GM03348 (cell line): ENCODE data around the gene S100A13.
"Not testable (repeated sequence)": the region's sequence is repeated elsewhere in the genome, so short reads cannot be mapped to it uniquely, and the experiment has no call there.

Source experiments
- DNase-seq: peaks from one replicate; pipeline ENCODE4 v3.0.0; 2012; ENCODE audit warnings: low spot score

The S100A13 gene

DNA sequence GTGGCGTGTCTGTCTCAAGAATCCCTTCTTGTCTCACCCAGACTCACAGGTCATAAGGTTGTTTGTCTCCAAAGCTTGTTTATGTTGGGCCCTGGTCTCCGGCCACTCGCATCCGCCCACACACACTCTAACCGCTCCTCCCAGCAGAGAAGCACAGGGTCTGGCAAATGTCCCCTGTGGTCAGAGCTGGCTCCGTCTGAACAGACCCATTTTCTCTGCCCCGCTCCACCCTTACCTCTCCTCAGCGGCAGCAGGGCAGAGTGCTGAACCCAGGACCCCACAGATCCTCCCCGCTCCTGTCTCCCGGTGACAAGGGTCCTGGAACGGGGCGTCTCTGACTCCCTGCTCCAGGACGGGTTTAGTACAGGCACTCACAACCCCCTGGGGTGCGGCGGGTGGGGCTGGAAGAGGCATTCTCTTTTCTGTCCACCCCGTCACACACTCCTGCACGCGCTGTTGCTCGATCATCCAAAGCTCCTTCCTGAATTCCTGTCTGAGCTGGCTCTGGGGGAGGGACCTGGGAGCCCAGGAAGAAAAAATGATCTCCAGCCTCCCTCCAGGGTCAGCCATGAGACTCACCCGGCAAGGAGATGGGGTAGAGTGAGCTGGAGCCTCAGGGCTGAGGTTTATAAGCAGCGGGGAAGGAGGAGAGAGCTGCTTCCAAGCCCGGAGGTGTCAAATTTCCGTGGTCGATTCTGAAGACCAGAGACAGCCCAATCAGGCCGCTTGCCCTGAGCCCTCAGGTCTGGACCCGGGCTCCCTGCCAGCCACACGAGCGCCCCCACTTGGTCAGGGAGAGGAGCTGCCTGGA lies at the start of gene S100A13:
TSS of gene S100A13 (minus strand) at position 602 of the 811 bp plus-strand sequence. CDS start 1,033 bp downstream, outside the sequence.
- DNase-seq, result peak; percentile 92

DNA sequence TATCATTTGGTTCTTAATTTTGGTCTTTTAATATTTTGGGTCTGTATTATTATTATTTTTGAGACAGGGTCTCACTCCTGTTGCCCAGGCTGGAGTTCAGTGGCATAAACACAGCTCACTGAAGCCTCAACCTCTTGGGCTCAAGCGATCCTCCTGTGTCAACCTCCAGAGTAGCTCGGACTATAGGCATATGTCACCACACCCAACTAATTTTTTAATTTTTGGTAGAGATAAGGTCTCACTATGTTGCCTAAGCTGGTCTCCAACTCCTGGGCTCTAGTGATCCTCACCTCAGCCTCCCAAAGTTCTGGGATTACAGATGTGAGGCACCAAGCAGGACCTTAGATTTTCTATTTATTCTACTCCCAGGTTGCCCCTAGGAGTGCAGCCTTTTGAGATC lies 46.2 kb upstream of the S100A13 start:
- no peak for DNase-seq

DNA sequence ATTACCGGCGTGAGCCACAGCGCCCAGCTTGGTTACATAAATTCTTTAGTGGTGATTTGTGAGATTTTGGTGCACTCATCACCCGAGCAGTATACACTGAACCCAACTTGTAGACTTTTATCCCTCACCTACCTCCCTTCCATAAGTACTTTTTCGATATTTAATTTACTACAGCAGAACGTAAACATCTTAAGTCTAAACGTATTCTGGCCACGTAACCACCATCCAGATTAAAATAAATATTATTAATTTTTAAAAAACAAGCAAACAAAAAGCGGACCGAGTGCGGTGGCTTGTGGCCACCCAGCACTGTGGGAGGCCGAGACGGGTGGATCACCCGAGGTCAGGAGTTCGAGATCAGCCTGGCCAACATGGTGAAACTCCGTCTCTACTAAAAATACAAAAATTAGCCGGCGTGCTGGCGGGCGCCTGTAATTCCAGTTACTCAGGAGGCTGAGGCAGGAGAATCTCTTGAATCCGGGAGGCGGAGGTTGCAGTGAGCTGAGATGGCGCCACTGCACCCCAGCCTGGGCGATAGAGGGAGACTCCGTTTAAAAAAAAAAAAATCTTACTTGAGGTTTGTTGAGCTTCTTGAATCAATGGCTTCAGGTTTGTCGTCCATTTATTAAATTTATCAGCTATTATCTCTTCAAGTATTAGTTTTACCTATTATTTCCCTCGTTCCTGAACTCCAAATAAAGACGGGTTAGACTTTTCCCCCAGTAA lies 44.5 kb upstream of the S100A13 start:
- DNase-seq, result peak; percentile 24

DNA sequence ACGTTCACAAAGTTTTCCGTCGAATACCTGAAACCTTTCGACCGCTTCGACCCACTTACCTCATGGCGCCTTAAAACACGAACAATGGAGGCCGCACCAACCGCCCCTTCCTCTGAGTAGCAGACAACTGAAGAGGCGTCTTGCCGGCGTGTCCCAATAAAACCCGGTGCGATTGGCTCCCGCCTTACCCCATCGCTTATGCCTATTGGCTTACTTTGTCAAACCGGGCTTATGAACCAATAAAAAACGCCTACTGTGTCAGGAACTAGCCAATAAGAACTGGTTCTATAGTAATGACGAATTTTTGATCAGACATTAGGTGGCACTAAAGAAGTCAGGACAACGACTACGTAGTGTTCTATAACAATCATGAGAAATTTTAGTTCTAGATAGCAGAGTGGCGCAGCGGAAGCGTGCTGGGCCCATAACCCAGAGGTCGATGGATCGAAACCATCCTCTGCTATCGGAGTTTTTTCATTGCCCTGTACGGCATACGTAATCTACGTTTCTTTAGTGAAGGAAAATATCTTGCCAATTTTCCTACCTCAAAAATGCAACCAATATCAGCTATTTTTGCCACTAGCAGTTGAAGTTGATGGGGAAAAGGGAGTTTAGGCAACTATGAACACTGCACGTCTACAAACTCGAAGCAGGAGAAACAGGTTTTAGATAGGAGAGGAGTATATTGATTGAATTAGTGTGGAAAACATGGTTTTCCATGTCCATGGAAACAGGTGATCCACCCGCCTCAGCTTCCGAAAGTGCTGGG lies 43.7 kb upstream of the S100A13 start, which contains the start of gene ILF2:
TSS of gene ILF2 (minus strand) at position 135 of the 769 bp plus-strand sequence. CDS start at position 64, 71 bp downstream.
- DNase-seq, result peak; percentile 98

DNA sequence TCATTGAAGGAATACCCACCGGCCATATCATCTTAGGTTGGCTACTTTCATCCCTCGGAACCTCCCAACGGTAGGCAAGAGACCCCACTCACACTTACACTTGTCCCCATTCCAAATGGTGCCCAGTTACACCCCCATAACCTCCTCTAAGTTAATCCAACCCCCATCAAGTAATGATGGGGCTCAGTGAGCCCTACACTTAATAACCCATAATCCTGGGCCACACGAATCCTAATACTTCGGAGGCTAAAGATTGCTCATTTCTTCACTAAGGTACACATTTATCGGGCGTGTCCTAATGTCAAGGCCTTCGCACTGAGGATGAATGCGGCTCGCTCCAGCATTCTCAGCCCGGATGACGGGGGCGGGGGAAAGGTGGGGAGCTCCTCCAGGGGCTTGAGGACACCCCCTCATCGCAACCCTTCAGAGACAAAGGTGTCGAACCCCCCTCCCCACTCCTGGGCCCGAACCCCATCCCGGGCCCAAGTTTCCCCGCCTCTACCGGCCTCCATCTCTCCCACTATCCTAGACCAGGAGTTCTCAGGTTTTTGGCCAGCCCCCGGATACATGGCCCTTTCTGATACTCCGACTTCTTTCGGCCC lies 43.1 kb upstream of the S100A13 start:
- DNase-seq, result no peak

DNA sequence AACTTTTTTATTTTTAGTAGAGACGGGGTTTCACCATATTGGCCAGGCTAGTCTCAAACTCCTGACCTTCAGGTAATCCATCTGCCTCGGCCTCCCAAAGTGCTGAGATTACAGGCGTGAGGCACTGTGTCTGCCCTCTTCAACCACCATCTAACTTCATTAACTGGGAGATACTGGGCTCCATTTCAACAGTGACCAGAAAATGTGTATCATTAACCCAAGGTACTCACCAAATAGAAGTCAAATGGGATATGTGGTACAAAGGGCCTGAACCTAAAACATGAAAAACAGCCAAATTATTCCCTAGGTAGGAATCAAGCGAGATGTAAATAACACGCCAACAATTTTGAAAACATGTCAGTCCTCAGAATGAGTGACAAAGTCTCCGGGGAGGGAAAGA lies 42.3 kb upstream of the S100A13 start:
- no peak for DNase-seq

DNA sequence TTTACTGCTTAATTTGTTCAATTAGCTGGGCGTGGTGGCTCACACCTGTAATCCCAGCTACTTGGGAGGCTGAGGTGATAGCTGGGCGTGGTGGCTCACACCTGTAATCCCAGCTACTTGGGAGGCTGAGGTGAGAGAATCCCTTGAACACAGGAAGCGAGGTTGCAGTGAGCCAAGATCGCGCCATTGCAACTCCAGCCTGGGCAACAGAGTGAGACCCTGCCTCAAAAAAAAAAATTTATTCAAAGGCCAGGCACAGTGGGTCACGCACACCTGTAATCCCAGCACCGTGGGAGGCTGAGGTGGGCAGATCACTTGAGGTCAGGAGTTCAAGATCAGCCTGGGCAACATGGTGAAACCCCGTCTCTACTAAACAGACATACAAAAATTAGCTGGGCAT lies 41.4 kb upstream of the S100A13 start:
- DNase-seq, result not testable (repeated sequence)

DNA sequence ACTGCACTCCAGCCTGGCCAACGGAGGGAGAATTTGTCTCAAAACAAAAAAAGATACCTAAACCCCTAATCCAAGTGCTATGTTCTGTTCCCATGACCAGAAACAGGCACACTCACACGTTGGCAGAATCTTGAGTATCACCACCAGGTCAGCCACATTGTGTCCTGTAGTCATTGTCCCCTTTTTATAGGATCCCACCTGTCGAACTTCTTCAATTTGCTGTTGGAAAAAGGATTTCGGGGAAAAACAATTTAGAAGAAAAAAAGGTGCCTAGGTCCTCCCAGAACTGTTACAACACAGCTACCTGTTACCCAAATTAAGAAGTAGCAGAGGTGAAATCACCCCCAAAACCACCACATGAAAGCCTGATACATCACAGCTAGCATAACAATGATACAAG lies 40.1 kb upstream of the S100A13 start:
- DNase-seq, result no peak

DNA sequence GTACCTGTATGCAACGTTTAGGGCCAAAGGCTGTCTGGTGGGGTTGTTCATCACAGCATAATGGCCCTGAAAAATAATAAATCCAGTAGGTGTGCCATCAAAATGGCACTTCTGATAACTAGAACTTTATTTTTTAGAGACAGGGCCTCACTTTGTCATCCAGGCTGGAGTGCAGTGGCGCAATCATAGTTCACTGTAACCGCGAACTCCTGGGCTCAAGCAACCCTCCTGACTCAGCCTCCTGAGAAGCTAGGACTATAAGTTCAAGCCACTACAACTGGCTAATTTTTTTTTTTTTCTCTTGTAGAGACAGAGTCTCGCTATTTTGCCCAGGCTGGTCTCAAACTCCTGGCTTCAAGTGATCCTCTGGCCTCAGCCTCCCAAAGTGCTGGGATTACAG lies 35.9 kb upstream of the S100A13 start:
- DNase-seq, result no peak

DNA sequence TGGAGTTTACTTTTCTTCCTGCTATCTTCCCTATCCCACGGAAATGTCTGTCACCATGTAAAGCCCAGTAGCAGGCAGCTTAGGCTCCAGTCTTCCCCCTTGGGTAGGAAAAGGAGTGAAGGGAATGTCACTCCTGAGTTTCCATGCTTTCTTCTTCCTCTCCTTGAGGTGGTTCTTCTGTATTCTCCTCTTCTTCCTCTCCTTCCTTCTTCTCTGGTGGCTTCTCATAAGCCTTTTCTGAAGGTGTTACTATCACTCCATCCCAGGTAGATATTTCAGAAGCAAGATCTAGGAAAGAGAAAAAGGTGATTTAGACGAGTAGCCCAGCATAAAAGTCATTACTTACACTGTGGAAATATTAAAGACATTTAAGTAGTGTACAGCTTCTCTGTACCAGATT lies 35.0 kb upstream of the S100A13 start:
- DNase-seq, result no peak

DNA sequence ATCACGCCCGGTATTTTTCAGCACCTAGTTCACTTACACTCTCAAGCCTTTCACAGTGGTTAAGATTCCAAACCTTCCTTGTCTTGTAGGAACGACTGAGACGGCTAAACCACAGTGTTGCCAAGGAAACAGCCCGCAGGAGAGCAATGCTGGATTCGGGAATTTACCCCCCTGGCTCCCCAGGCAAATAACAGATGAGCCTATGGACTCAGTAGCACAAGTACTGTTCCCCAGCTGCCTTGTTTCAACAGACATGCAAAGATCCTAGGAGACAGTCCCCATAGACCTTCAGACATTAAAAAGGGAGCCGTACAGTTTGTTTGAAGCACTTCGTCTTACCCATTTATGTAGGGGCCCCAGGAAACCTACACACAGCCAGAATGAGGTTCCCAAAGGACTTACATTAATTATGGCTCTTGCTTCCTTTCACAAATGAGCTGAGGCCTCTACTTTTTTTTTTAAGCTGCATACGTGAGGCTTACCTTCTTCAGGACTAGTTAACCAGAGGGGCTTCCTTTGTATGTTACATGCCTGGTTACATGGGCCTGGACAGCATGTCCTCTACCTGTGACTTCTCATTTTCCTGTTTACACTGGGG lies 33.9 kb upstream of the S100A13 start:
- DNase-seq, result no peak

DNA sequence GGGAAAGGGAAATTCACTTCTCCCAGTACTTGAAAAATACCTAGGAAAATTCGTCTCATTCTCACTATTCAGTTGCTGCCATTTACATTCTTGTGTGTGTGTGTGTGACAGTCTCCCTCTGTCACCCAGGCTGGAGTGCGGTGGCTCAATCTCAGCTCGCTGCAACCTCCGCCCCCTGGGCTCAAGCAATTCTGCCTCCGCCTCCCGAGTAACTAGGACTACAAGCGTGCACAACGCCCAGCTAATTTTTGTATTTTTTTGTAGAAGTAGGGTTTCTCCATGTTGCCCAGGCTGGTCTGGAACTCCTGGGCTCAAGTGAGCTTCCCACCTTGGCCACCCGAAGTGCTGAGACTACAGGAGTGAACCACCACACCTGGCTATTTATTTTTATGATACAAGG lies 32.4 kb upstream of the S100A13 start:
- no peak for DNase-seq

DNA sequence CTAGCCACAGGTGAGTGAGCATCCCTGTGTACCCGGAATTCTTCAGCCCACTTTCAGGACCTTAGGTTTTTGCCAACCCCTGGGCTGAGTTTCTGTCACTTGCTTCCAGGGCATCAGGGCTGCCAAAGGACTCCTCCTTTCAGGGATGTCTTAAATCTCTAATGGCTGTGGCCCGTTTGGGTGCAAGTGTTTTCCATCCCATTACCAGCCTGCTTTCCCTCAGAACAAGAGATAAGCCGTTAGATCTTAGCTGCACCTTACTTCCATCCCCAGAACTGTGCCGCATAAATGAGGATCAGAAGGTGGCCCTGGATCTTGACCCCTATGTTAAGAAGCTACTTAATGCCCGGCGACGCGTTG lies 31.9 kb upstream of the S100A13 start:
- DNase-seq, result no peak

DNA sequence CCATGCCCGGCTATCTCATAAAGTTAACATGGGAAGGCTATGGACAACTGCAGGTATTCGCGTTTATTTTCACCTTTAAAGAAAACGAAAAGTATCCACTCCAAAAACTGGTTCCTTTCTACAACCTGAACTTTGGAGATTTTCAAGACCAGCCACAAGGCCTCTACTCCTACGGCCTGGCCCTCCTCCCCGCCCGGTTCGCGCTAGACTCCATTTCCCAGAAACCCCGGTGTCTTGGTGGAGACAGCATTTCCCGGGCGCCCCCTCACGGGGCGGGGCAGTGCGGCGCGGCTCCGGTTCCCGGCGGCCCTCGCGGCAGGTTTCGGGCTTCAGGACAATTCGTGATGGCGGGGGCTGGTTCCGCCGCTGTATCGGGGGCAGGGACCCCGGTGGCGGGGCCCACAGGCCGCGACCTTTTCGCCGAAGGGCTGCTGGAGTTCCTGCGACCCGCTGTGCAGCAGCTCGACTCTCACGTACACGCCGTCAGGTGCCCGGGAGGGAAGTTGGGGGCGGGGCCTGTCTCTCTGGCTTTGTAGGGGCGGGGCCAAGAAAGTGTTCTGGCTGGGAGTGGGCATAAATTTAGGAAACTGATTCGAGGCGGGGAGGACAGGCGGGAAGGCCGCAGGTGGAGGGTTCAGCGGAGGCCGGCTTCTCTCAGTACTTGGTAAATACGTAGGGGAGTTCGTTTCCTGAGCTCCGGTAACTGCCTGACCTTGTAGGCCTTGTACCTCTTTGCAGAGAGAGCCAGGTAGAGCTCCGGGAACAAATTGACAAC lies 31.3 kb upstream of the S100A13 start, which contains the start of gene SNAPIN:
TSS of gene SNAPIN (plus strand) at position 304 of the 775 bp plus-strand sequence. CDS start at position 345, 41 bp downstream.
- DNase-seq, result peak; percentile 95

DNA sequence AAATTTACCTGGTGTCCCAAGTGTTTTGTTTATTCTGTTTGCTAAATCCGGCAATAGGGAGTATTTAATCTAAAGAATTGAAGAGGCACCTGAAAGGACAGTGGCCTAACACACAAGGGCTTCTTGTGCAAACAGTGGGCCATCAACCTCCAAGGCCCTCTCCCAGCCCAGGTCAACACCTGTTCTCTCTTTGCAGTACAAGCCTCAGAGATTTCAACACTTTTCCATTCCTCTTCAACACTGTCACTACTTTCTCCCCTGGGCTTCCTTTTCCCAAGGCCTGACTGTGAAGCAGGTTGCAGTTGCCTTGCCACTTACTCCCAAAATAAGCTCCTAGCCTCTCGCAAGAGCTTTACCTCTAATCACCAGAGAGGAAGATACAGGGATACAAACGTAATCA lies 28.0 kb upstream of the S100A13 start:
- no peak for DNase-seq

DNA sequence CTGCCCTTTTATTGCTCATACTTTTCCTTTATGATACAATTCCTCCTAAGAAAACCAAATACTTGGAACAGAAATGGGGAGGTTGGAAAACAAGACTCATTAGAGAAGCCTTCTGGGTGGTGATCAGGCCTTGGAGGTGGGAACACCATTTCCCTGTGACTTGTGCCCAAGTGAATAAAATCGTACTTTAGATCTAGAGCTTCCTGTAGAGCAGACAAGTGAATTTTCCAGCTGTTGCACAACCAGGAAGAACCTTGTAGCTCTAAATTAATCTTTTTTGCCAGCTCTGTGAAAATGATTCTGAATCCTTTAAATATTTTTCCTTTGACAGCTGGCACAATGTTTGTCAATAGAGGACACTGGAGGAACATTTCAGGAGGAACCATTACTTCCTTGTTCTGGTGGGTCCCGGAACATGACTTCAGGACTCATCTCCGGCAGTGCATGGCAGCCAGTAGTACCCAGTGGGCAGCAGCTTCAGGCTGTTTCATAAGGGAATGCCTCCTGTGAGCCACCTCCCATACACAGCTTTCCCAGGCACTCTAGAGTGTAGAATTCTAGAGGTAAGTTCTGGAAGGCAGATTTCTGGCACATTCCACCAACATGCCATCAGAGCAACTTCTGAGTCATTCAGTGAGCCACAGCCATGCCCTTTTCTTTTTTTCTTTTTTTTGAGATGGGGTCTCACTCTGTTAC lies 25.6 kb upstream of the S100A13 start:
- DNase-seq, result peak; percentile 44

DNA sequence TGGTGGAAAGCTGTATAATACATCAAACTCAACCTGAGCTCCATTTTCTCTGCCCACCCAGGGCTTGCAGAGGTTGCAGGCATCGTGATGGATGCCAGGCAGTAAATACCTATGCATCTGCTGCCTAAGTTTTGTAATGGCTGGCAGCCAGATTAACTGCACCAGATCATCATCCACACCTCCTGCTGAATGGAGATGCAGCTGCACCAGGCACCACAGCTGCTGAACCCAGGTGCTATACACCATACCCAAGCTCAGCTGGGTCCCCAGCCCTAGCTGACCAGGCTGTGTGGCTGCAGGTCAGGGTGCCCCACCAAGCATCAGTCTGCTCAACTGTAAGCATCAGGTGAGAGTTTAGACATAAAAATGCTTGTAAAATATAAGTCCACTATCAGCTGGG lies 24.5 kb upstream of the S100A13 start:
- no peak for DNase-seq

DNA sequence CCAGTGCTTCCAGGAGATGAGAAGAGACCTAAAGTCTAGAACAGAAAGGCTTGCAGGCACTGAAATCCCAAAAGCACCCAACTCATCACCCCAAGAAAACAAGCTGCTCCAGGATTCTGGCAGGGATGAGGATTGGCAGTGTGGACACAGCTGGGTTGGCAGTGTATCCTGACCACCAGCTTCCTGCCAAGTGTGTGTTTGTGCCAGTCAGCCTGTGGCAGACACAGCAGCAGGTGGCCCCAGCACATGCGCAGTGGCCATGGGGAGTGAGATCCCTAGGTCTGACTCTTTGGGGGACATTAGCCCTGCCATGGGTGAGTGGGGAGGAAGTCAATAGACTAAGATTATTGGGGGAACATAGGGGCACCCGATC lies 22.5 kb upstream of the S100A13 start:
- DNase-seq, result no peak

DNA sequence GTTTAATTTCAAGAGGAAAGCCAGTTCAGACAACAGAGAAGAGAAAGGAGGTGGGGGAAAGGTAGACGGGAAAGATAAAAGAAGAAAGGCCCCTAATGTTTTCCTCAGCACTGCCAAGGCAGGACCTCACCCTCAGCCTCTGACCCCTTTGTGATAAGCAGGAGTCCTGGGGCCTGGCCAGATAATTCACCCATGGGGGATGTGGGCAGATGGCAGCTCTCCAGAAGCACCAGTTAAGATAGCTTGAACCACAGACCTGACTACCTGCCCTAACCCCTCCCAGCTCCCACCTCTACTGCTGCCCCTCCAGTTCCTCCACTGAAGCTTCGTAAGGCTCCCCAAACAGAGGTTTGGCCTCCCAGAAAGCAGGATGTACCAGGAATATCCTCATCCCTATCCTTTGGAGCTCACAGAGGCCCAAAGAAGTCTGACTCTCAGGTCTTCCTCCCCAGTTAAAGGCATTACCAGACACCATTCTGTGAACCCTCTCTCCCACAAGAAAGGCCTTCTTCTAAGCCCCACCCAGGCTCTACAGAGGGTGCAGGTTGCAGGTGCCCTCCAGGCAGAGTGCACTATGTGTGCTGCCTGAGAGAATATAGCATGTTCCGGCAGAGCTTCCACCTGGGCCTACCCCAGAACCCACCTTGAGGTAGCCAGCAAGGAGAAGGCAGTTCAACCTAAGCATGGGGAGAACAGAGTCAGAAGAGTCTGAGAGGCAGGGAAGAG lies 22.0 kb upstream of the S100A13 start:
- DNase-seq, result no peak
